H9 (cell line): ENCODE data around the gene CDC25A. TPM values are rescaled to one million over a fixed set of nuclear protein-coding genes. Genes with fewer than 3 reads are reported as not detected.

Experiments used
- DNase-seq: peaks from one replicate; pipeline ENCODE4 v3.0.0-alpha.2; 2017
- H2AFZ ChIP-seq: one replicate; pipeline ENCODE4 v1.6.1; 2013; ENCODE audit warnings: mild to moderate bottlenecking, low read length, control low read depth, moderate library complexity
- H2AK5ac ChIP-seq: 2 replicates; pipeline ENCODE4 v1.6.1; 2013; ENCODE audit warnings: low read length, control low read depth, mixed read lengths; ENCODE audit not compliant: insufficient read length
- H2BK120ac ChIP-seq: one replicate; pipeline ENCODE4 v1.6.1; 2013; ENCODE audit warnings: low read depth, mild to moderate bottlenecking, low read length, control low read depth, inconsistent platforms; ENCODE audit not compliant: poor library complexity, severe bottlenecking
- H2BK12ac ChIP-seq: 2 replicates; pipeline ENCODE4 v1.6.1; 2013; ENCODE audit warnings: low read length, control low read depth, mixed read lengths, low read depth; ENCODE audit not compliant: insufficient read length
- H2BK15ac ChIP-seq: 2 replicates; pipeline ENCODE4 v1.6.1; 2013; ENCODE audit warnings: low read depth, low read length, control low read depth
- H2BK20ac ChIP-seq: one replicate; pipeline ENCODE4 v1.6.1; 2013; ENCODE audit warnings: low read depth, mild to moderate bottlenecking, low read length, control low read depth, inconsistent platforms; ENCODE audit not compliant: poor library complexity, severe bottlenecking
- H2BK5ac ChIP-seq: 2 replicates; pipeline ENCODE4 v1.6.1; 2013; ENCODE audit warnings: low read length, control low read depth, mixed read lengths; ENCODE audit not compliant: insufficient read length
- H3K14ac ChIP-seq: 2 replicates; pipeline ENCODE4 v1.6.1; 2013; ENCODE audit warnings: low read length, control low read depth; ENCODE audit not compliant: insufficient read depth
- H3K18ac ChIP-seq: 2 replicates; pipeline ENCODE4 v1.6.1; 2013; ENCODE audit warnings: low read depth, mild to moderate bottlenecking, mixed read lengths, low read length, control low read depth; ENCODE audit not compliant: insufficient read length
- H3K23ac ChIP-seq: 2 replicates; pipeline ENCODE4 v1.6.1; 2013; ENCODE audit warnings: low read length, control low read depth, mixed read lengths, low read depth; ENCODE audit not compliant: insufficient read length
- H3K23me2 ChIP-seq: 2 replicates; pipeline ENCODE4 v1.6.1; 2013; ENCODE audit warnings: low read depth, mild to moderate bottlenecking, mixed read lengths, low read length, control low read depth; ENCODE audit not compliant: insufficient read length, poor library complexity, severe bottlenecking
- H3K27ac ChIP-seq: 2 replicates; pipeline ENCODE4 v1.5.1; 2013; ENCODE audit warnings: low read length, control low read depth, mixed read lengths, low read depth; ENCODE audit not compliant: insufficient read length
- H3K27me3 ChIP-seq: 2 replicates; pipeline ENCODE4 v1.6.1; 2013; ENCODE audit warnings: low read length, control low read depth, inconsistent platforms; ENCODE audit not compliant: insufficient read depth
- H3K4ac ChIP-seq: 2 replicates; pipeline ENCODE4 v1.6.1; 2013; ENCODE audit warnings: low read depth, mild to moderate bottlenecking, control low read depth, inconsistent platforms, low read length, moderate library complexity
- H3K4me1 ChIP-seq: 2 replicates; pipeline ENCODE4 v1.6.1; 2013; ENCODE audit warnings: low read length, control low read depth, inconsistent platforms; ENCODE audit not compliant: insufficient read depth
- H3K4me2 ChIP-seq: 2 replicates; pipeline ENCODE4 v1.6.1; 2013; ENCODE audit warnings: low read length, control low read depth, mixed read lengths; ENCODE audit not compliant: insufficient read length, insufficient read depth
- H3K56ac ChIP-seq: 2 replicates; pipeline ENCODE4 v1.6.1; 2013; ENCODE audit warnings: low read depth, mild to moderate bottlenecking, mixed read lengths, low read length, control low read depth; ENCODE audit not compliant: insufficient read length
- H3K79me1 ChIP-seq: 2 replicates; pipeline ENCODE4 v1.6.1; 2013; ENCODE audit warnings: low read depth, mild to moderate bottlenecking, moderate library complexity, low read length, control low read depth, inconsistent platforms; ENCODE audit not compliant: insufficient read depth, poor library complexity, severe bottlenecking
- H3K79me2 ChIP-seq: 2 replicates; pipeline ENCODE4 v1.6.1; 2013; ENCODE audit warnings: low read length, control low read depth, inconsistent platforms; ENCODE audit not compliant: insufficient read depth
- H3K9ac ChIP-seq: 2 replicates; pipeline ENCODE4 v1.6.1; 2013; ENCODE audit warnings: low read length, control low read depth, mixed read lengths; ENCODE audit not compliant: insufficient read length; ENCODE audit errors: extremely low read depth
- H3K9me3 ChIP-seq: one replicate; pipeline ENCODE4 v1.6.1; 2013; ENCODE audit warnings: low read depth, low read length, inconsistent platforms; ENCODE audit not compliant: control insufficient read depth
- H3T11ph ChIP-seq: one replicate; pipeline ENCODE4 v1.6.1; 2013; ENCODE audit warnings: mild to moderate bottlenecking, low read length, control low read depth, inconsistent platforms
- H4K20me1 ChIP-seq: one replicate; pipeline ENCODE4 v1.6.1; 2013; ENCODE audit not compliant: control insufficient read depth, insufficient read length, insufficient read depth
- H4K5ac ChIP-seq: 2 replicates; pipeline ENCODE4 v1.6.1; 2013; ENCODE audit warnings: low read depth, mild to moderate bottlenecking, mixed read lengths, low read length, control low read depth; ENCODE audit not compliant: insufficient read length
- H4K8ac ChIP-seq: replicated peaks from 2 replicates; pipeline ENCODE4 v1.6.1; 2013; ENCODE audit warnings: low read length, control low read depth, mixed read lengths, low read depth; ENCODE audit not compliant: insufficient read length
- H4K91ac ChIP-seq: 2 replicates; pipeline ENCODE4 v1.6.1; 2013; ENCODE audit warnings: low read depth, mild to moderate bottlenecking, moderate library complexity, mixed read lengths, low read length, control low read depth; ENCODE audit not compliant: insufficient read length
- H3K27ac Mint-ChIP-seq, 3 experiments: 2 replicates in 2 of 3; 3 replicates in 1 of 3; pipeline ENCODE4 v1.8.0; 2020 to 2021; ENCODE audit warnings: mixed read lengths in 3 of 3, mild to moderate bottlenecking in 1 of 3, moderate library complexity in 1 of 3
- H3K27me3 Mint-ChIP-seq: 2 replicates; pipeline ENCODE4 v1.8.0; 2021; ENCODE audit warnings: low read depth, mild to moderate bottlenecking, moderate library complexity, mixed read lengths
- H3K36me3 Mint-ChIP-seq, 3 experiments: 2 replicates in 2 of 3; 3 replicates in 1 of 3; pipeline ENCODE4 v1.8.0; 2020 to 2021; ENCODE audit warnings: low read depth in 3 of 3, mixed read lengths in 3 of 3; ENCODE audit not compliant: insufficient read depth in 1 of 3
- H3K4me1 Mint-ChIP-seq, 2 experiments: 2 replicates each; pipeline ENCODE4 v1.8.0; 2020; ENCODE audit warnings: mixed read lengths in 2 of 2
- H3K4me3 Mint-ChIP-seq, 2 experiments: 2 replicates in 1 of 2; 3 replicates in 1 of 2; pipeline ENCODE4 v1.8.0; 2020 to 2021; ENCODE audit warnings: mild to moderate bottlenecking in 2 of 2, mixed read lengths in 2 of 2, moderate library complexity in 1 of 2
- H3K9me3 Mint-ChIP-seq, 2 experiments: 2 replicates in 1 of 2; 3 replicates in 1 of 2; pipeline ENCODE4 v1.8.0; 2020; ENCODE audit warnings: mild to moderate bottlenecking in 2 of 2, mixed read lengths in 2 of 2, moderate library complexity in 1 of 2
- CTCF ChIP-seq: fragments of 200-600 bp; sonication (generic); conservative IDR thresholded peaks from 3 replicates; pipeline ENCODE4 v1.8.0; 2021; ENCODE audit warnings: antibody characterized with exemption, mild to moderate bottlenecking
- WGBS: extraction: QIAGEN DNeasy Blood & Tissue Kit; methylation state at CpG from one replicate; pipeline ENCODE4 v1.1.7; 2013; ENCODE audit warnings: missing lambda C conversion rate, low lambda C conversion rate, mixed read lengths; ENCODE audit not compliant: insufficient read length; ENCODE audit errors: extremely low coverage; 5-methylcytosine and 5-hydroxymethylcytosine counted together
- total RNA-seq: library from RNA; stranded (reverse); gene quantifications from 2 replicates; pipeline ENCODE4 v1.2.1, GENCODE V29; 2021

Gene CDC25A
- total RNA-seq, 1 experiment from 2014 or later: 83.3 TPM

GRCh38 chr3:48129921-48130320, 58.3 kb downstream of the CDC25A start:
- Mint-ChIP-seq H3K9me3 (no peaks in the 10 kb centered on the region), H3K27me3 (no peaks in the 10 kb centered on the region), H3K4me3 (no peak overlapping the region), H3K4me1 (peaks cover 10 to 13% of the 10 kb centered on the region in 2 experiments), H3K36me3 (no peaks in the 10 kb centered on the region; a peak in 1 of 7 replicates), H3K27ac (no peak overlapping the region)
- no peak overlapping the region for H3K4ac ChIP-seq
- H3K27ac ChIP-seq: no peak overlapping the region
- no peak overlapping the region for H4K5ac ChIP-seq
- no peak overlapping the region for H3K23ac ChIP-seq
- no peak overlapping the region for H2AK5ac ChIP-seq
- no peak overlapping the region for H3K4me2 ChIP-seq
- no peak overlapping the region for H2AFZ ChIP-seq
- no peaks in the 10 kb centered on the region for H3K9me3 ChIP-seq
- H3K79me2 ChIP-seq: no peaks in the 10 kb centered on the region
- no peaks in the 10 kb centered on the region for H3K27me3 ChIP-seq
- no CpG with 5 or more reads among the region's 2 CpGs for WGBS
- H3K18ac ChIP-seq: no peak overlapping the region
- H4K8ac ChIP-seq: no peak overlapping the region
- no peak overlapping the region for H3K56ac ChIP-seq
- no peaks in the 10 kb centered on the region for H4K20me1 ChIP-seq
- no peaks in the 10 kb centered on the region for H3K79me1 ChIP-seq
- no peak for DNase-seq
- no peak overlapping the region for H2BK20ac ChIP-seq
- H3K4me1 ChIP-seq: no peaks in the 10 kb centered on the region
- H3K14ac ChIP-seq: no peak overlapping the region
- H3K9ac ChIP-seq: no peak overlapping the region
- no peaks in the 10 kb centered on the region for H3K23me2 ChIP-seq
- no peak overlapping the region for H3T11ph ChIP-seq
- no peak overlapping the region for H2BK15ac ChIP-seq
- no peak overlapping the region for H2BK5ac ChIP-seq
- no peak for TF ChIP-seq CTCF
- no peak overlapping the region for H2BK120ac ChIP-seq
- H4K91ac ChIP-seq: no peak overlapping the region
- no peak overlapping the region for H2BK12ac ChIP-seq
